HG03196 (cell line): Measurements from ENCODE around the gene APBA2.
"Not testable (repeated sequence)": the region's sequence is repeated elsewhere in the genome, so short reads cannot be mapped to it uniquely, and the experiment has no call there.

Experiments
- ATAC-seq: cut with Tn5 transposase; IDR thresholded peaks from one replicate; pipeline ENCODE4 v1.9.1; 2021; ENCODE audit not compliant: unreplicated experiment

The APBA2 gene

GRCh38 chr15:29098652-29099051, 212.9 kb downstream of the APBA2 start:
- ATAC-seq: no peak

GRCh38 chr15:29099131-29099880, 213.5 kb downstream of the APBA2 start:
- ATAC-seq: no peak

GRCh38 chr15:29100486-29101000, 214.8 kb downstream of the APBA2 start:
- ATAC-seq: no peak

- ATAC-seq: no peak
These were observed 215.7 kb downstream of the APBA2 start for GRCh38 chr15:29101491-29101890.

- not testable (repeated sequence) for ATAC-seq
These were observed 216.5 kb downstream of the APBA2 start for GRCh38 chr15:29102173-29102794.

- no peak for ATAC-seq
These were observed 217.4 kb downstream of the APBA2 start for GRCh38 chr15:29102911-29103823.

GRCh38 chr15:29103824-29104565, 218.2 kb downstream of the APBA2 start:
- no peak for ATAC-seq

- no peak for ATAC-seq
These were observed 218.7 kb downstream of the APBA2 start for GRCh38 chr15:29104566-29104880.

- ATAC-seq: no peak
These were observed 219.5 kb downstream of the APBA2 start for GRCh38 chr15:29105151-29105854.

- ATAC-seq: no peak
These were observed 220.3 kb downstream of the APBA2 start for GRCh38 chr15:29106116-29106515.

GRCh38 chr15:29106551-29107290, 220.9 kb downstream of the APBA2 start:
- no peak for ATAC-seq

- ATAC-seq: no peak
These were observed 221.6 kb downstream of the APBA2 start for GRCh38 chr15:29107291-29107890.

- no peak for ATAC-seq
These were observed 222.3 kb downstream of the APBA2 start for GRCh38 chr15:29107971-29108645.

- no peak for ATAC-seq
These were observed 224.0 kb downstream of the APBA2 start for GRCh38 chr15:29109762-29110161.

GRCh38 chr15:29110176-29110575, 224.4 kb downstream of the APBA2 start:
- no peak for ATAC-seq

- ATAC-seq: no peak
These were observed 225.0 kb downstream of the APBA2 start for GRCh38 chr15:29110733-29111132.

GRCh38 chr15:29111705-29112281, 226.0 kb downstream of the APBA2 start:
- ATAC-seq: no peak
